ENCODE results near the gene ZKSCAN7. TPM values are rescaled to one million over a fixed set of nuclear protein-coding genes. Genes with fewer than 3 reads are reported as not detected.
"Not testable (repeated sequence)": the region's sequence is repeated elsewhere in the genome, so short reads cannot be mapped to it uniquely, and the experiment has no call there.

Gene ZKSCAN7
- total RNA-seq, 2 donors from 2014 or later = 5.6 to 15.2 TPM

DNA sequence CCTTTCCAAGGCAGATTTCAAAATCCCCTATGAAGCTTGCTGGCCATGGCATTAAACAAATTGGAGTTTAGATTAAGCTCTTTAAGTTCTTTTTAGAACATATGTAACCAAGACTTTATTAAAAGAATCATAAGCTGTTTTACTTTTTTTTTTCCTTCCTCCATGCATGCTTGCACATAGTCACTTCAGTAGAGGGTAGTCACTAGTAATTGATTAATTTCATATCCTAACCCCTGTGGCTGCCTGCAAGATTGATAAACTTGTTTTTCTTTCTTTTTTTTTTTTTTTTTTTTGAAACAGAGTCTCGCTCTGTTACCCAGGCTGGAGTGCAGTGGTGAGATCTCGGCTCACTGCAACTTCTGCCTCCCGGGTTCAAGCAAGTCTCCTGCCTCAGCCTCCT is 33.3 kb upstream of the ZKSCAN7 start:
- TF ChIP-seq POLR2AphosphoS5 (IDR thresholded peaks at IDR 0.05) (no peak), POLR2A (IDR thresholded peaks at IDR 0.05) (no peak)
- TF ChIP-seq, protein P1, sequence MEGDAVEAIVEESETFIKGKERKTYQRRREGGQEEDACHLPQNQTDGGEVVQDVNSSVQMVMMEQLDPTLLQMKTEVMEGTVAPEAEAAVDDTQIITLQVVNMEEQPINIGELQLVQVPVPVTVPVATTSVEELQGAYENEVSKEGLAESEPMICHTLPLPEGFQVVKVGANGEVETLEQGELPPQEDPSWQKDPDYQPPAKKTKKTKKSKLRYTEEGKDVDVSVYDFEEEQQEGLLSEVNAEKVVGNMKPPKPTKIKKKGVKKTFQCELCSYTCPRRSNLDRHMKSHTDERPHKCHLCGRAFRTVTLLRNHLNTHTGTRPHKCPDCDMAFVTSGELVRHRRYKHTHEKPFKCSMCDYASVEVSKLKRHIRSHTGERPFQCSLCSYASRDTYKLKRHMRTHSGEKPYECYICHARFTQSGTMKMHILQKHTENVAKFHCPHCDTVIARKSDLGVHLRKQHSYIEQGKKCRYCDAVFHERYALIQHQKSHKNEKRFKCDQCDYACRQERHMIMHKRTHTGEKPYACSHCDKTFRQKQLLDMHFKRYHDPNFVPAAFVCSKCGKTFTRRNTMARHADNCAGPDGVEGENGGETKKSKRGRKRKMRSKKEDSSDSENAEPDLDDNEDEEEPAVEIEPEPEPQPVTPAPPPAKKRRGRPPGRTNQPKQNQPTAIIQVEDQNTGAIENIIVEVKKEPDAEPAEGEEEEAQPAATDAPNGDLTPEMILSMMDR (IDR thresholded peaks at IDR 0.05) = no peak
- Histone ChIP-seq H3K4me1 (replicated peaks) (no peaks in the 10 kb centered on the region), H3K9me3 (no peaks in the 10 kb centered on the region), H3K36me3 (no peaks in the 10 kb centered on the region), H3K27ac (no peak overlapping the region), H3K4me3 (no peak overlapping the region), H3K27me3 (replicated peaks; ENCODE audit: insufficient read depth) (no peaks in the 10 kb centered on the region)
- intact Hi-C loops (cut with DNase I) = no loop called here
- WGBS = 93% methylated on average over 3 of the region's 3 CpGs
- no peak for DNase-seq (ENCODE audit: low spot score)

DNA sequence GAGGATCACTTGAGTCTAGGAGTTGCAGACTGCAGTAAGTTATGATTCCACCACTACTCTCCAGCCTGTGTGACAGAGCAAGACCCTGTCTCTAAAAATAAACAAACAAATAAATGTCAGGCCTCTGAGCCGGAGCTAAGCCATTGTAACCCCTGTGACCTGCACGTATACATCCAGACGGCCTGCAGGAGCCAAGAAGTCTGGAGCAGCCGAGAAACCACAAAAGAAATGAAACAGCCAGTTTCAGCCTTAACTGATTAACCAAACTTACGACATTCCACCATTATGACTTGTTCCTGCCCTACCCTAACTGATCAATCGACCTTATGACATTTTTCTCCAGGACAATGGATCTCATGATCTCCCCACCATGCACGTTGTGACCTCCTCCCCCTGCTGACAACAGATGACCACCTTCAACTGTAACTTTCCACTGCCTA is 32.5 kb upstream of the ZKSCAN7 start:
- H3K4me3 ChIP-seq = no peak overlapping the region
- WGBS = 21% methylated on average over 7 of the region's 7 CpGs
- no peaks in the 10 kb centered on the region for H3K36me3 ChIP-seq
- no peak for DNase-seq (ENCODE audit: low spot score)
- H3K4me1 ChIP-seq (replicated peaks) = no peaks in the 10 kb centered on the region
- H3K27me3 ChIP-seq (replicated peaks; ENCODE audit: insufficient read depth) = no peaks in the 10 kb centered on the region
- TF ChIP-seq POLR2AphosphoS5 (IDR thresholded peaks at IDR 0.05) (no peak), POLR2A (IDR thresholded peaks at IDR 0.05) (no peak)
- TF ChIP-seq, protein P1 (IDR thresholded peaks at IDR 0.05) = no peak
- no peaks in the 10 kb centered on the region for H3K9me3 ChIP-seq
- intact Hi-C loops (cut with DNase I) = no loop called here
- no peak overlapping the region for H3K27ac ChIP-seq

- no peaks in the 10 kb centered on the region for H3K36me3 ChIP-seq
- TF ChIP-seq POLR2AphosphoS5 (IDR thresholded peaks at IDR 0.05) (no peak), POLR2A (IDR thresholded peaks at IDR 0.05) (no peak)
- TF ChIP-seq, protein P1 (IDR thresholded peaks at IDR 0.05) = no peak
- no peak overlapping the region for H3K4me3 ChIP-seq
- DNase-seq (ENCODE audit: low spot score) = no peak
- WGBS = 83% methylated on average over 5 of the region's 5 CpGs
- H3K27me3 ChIP-seq (replicated peaks; ENCODE audit: insufficient read depth) = no peaks in the 10 kb centered on the region
- no peaks in the 10 kb centered on the region for H3K9me3 ChIP-seq
- intact Hi-C loops (cut with DNase I) = no loop called here
- H3K4me1 ChIP-seq (replicated peaks) = no peaks in the 10 kb centered on the region
- no peak overlapping the region for H3K27ac ChIP-seq
These were observed 29.9 kb upstream of the ZKSCAN7 start for GRCh38 chr3:44525060-44525459.

- intact Hi-C loops (cut with DNase I) = loop anchor here (5.0 to 10.0 kb wide), 2 partner anchors 185 to 382 kb away; partner anchors contain the start of gene ZNF502
- Histone ChIP-seq H3K9me3 (no peaks in the 10 kb centered on the region), H3K4me3 (no peak overlapping the region), H3K27me3 (replicated peaks; ENCODE audit: insufficient read depth) (no peaks in the 10 kb centered on the region), H3K4me1 (replicated peaks) (no peaks in the 10 kb centered on the region), H3K27ac (no peak overlapping the region), H3K36me3 (no peaks in the 10 kb centered on the region)
- WGBS = 35% methylated on average over 1 of the region's 1 CpG
- DNase-seq (ENCODE audit: low spot score) = no peak
- TF ChIP-seq POLR2A (IDR thresholded peaks at IDR 0.05) = no peak
- TF ChIP-seq, protein P1 (IDR thresholded peaks at IDR 0.05) = no peak
- TF ChIP-seq POLR2AphosphoS5 (IDR thresholded peaks at IDR 0.05) = no peak
These were observed 25.1 kb upstream of the ZKSCAN7 start for GRCh38 chr3:44529927-44530326.

- no peaks in the 10 kb centered on the region for H3K27me3 ChIP-seq (replicated peaks; ENCODE audit: insufficient read depth)
- H3K36me3 ChIP-seq = no peaks in the 10 kb centered on the region
- WGBS = 39% methylated on average over 2 of the region's 2 CpGs
- no peak for DNase-seq (ENCODE audit: low spot score)
- H3K9me3 ChIP-seq = no peaks in the 10 kb centered on the region
- H3K27ac ChIP-seq = no peak overlapping the region
- no peak overlapping the region for H3K4me3 ChIP-seq
- TF ChIP-seq POLR2AphosphoS5 (IDR thresholded peaks at IDR 0.05) = no peak
- no peak for TF ChIP-seq POLR2A (IDR thresholded peaks at IDR 0.05)
- H3K4me1 ChIP-seq (replicated peaks) = no peaks in the 10 kb centered on the region
- intact Hi-C loops (cut with DNase I) = loop anchor here (5.0 to 10.0 kb wide), 2 partner anchors 184 to 381 kb away; partner anchors contain the start of gene ZNF502
These were observed 24.1 kb upstream of the ZKSCAN7 start for GRCh38 chr3:44530911-44531310.

DNA sequence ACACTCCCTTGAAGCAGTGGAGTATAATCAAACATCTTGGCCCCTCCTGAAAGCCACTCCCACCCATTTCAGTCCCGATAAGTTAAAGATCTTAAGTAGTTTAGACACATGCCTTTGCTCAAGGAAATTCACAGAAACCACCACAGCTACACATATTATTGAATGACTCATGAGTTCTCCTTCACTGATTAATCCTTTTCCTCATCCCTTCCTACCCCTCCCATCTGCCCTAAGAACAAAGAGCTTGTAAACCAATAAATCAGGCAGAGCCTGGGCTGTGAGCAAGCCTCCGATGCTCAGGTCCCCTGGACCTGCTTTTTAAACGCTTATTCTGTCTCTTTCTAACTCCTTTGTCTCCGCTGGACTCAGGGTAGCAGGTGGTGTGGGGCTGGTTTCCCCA is 20.3 kb upstream of the ZKSCAN7 start:
- not testable (repeated sequence) for H3K36me3 ChIP-seq; DNase-seq (ENCODE audit: low spot score); H3K27ac ChIP-seq; H3K4me3 ChIP-seq; H3K27me3 ChIP-seq (replicated peaks; ENCODE audit: insufficient read depth); H3K9me3 ChIP-seq; H3K4me1 ChIP-seq (replicated peaks)
- intact Hi-C loops (cut with DNase I) = loop anchor here (5.0 to 10.0 kb wide), 2 partner anchors 180 to 378 kb away; partner anchors contain the start of gene ZNF502
- WGBS = 17% methylated on average over 4 of the region's 4 CpGs
